ENCODE measurements around the gene COL9A1.
"Not testable (repeated sequence)": the region's sequence is repeated elsewhere in the genome, so short reads cannot be mapped to it uniquely, and the experiment has no call there.

The COL9A1 gene

GRCh38 chr6:70303034-70303525, at the start of gene COL9A1:
Gene COL9A1, minus strand, starts transcription at chr6:70303084. Its CDS starts 160 bp downstream, at chr6:70302924.
- Histone ChIP-seq H3K4me1 (ENCODE audit: insufficient read depth, low read length) (peaks cover 6% of the 10 kb centered on the region; the same call in 1 of the 2 replicates), H3K4me3 (ENCODE audit: low read length) (no peak within 1 kb of the TSS), H3K27ac (ENCODE audit: low read length) (no peak within 1 kb of the TSS), H3K36me3 (ENCODE audit: insufficient read depth, low read depth, low read length) (no peaks in the 10 kb centered on the region), H3K9me3 (ENCODE audit: insufficient read depth, low read depth, low read length) (no peaks in the 10 kb centered on the region), H3K27me3 (ENCODE audit: insufficient read depth, low read length) (no peaks in the 10 kb centered on the region), H3K9ac (ENCODE audit: low read depth, low read length) (no peak within 1 kb of the TSS)

GRCh38 chr6:70351461-70351860, 48.6 kb upstream of the COL9A1 start:
- H3K9ac ChIP-seq (ENCODE audit: low read depth, low read length) = no peak overlapping the region
- no peaks in the 10 kb centered on the region for H3K4me1 ChIP-seq (ENCODE audit: insufficient read depth, low read length)
- H3K36me3 ChIP-seq (ENCODE audit: insufficient read depth, low read depth, low read length) = no peaks in the 10 kb centered on the region
- H3K27ac ChIP-seq (ENCODE audit: low read length) = no peak overlapping the region
- no peak overlapping the region for H3K4me3 ChIP-seq (ENCODE audit: low read length)
- H3K27me3 ChIP-seq (ENCODE audit: insufficient read depth, low read length) = no peaks in the 10 kb centered on the region
- no peaks in the 10 kb centered on the region for H3K9me3 ChIP-seq (ENCODE audit: insufficient read depth, low read depth, low read length)

GRCh38 chr6:70345619-70346018, 42.7 kb upstream of the COL9A1 start:
- Histone ChIP-seq H3K4me1 (ENCODE audit: insufficient read depth, low read length) (no peaks in the 10 kb centered on the region), H3K4me3 (ENCODE audit: low read length) (no peak overlapping the region), H3K9me3 (ENCODE audit: insufficient read depth, low read depth, low read length) (no peaks in the 10 kb centered on the region), H3K36me3 (ENCODE audit: insufficient read depth, low read depth, low read length) (no peaks in the 10 kb centered on the region), H3K27me3 (ENCODE audit: insufficient read depth, low read length) (no peaks in the 10 kb centered on the region), H3K9ac (ENCODE audit: low read depth, low read length) (no peak overlapping the region), H3K27ac (ENCODE audit: low read length) (no peak overlapping the region)

GRCh38 chr6:70343313-70343712, 40.4 kb upstream of the COL9A1 start:
- Histone ChIP-seq H3K27me3 (ENCODE audit: insufficient read depth, low read length) (no peaks in the 10 kb centered on the region), H3K4me1 (ENCODE audit: insufficient read depth, low read length) (no peaks in the 10 kb centered on the region), H3K9me3 (ENCODE audit: insufficient read depth, low read depth, low read length) (no peaks in the 10 kb centered on the region), H3K36me3 (ENCODE audit: insufficient read depth, low read depth, low read length) (no peaks in the 10 kb centered on the region), H3K4me3 (ENCODE audit: low read length) (no peak overlapping the region), H3K27ac (ENCODE audit: low read length) (no peak overlapping the region), H3K9ac (ENCODE audit: low read depth, low read length) (no peak overlapping the region)

GRCh38 chr6:70339810-70340209, 36.9 kb upstream of the COL9A1 start:
- not testable (repeated sequence) for H3K27me3 ChIP-seq (ENCODE audit: insufficient read depth, low read length); H3K36me3 ChIP-seq (ENCODE audit: insufficient read depth, low read depth, low read length); H3K9ac ChIP-seq (ENCODE audit: low read depth, low read length); H3K9me3 ChIP-seq (ENCODE audit: insufficient read depth, low read depth, low read length); H3K4me1 ChIP-seq (ENCODE audit: insufficient read depth, low read length); H3K27ac ChIP-seq (ENCODE audit: low read length); H3K4me3 ChIP-seq (ENCODE audit: low read length)

- Histone ChIP-seq H3K9ac (ENCODE audit: low read depth, low read length) (no peak overlapping the region), H3K27me3 (ENCODE audit: insufficient read depth, low read length) (no peaks in the 10 kb centered on the region), H3K4me3 (ENCODE audit: low read length) (no peak overlapping the region)
These were observed 35.9 kb upstream of the COL9A1 start for GRCh38 chr6:70338775-70339174.

GRCh38 chr6:70337743-70338105, 34.8 kb upstream of the COL9A1 start:
- no peaks in the 10 kb centered on the region for H3K27me3 ChIP-seq (ENCODE audit: insufficient read depth, low read length)
- H3K9ac ChIP-seq (ENCODE audit: low read depth, low read length) = no peak overlapping the region
- no peaks in the 10 kb centered on the region for H3K4me1 ChIP-seq (ENCODE audit: insufficient read depth, low read length)
- no peak overlapping the region for H3K27ac ChIP-seq (ENCODE audit: low read length)
- no peaks in the 10 kb centered on the region for H3K9me3 ChIP-seq (ENCODE audit: insufficient read depth, low read depth, low read length)
- no peaks in the 10 kb centered on the region for H3K36me3 ChIP-seq (ENCODE audit: insufficient read depth, low read depth, low read length)
- no peak overlapping the region for H3K4me3 ChIP-seq (ENCODE audit: low read length)

More at GRCh38 chr6:70338775-70339174, 35.9 kb upstream of the COL9A1 start:
- no peaks in the 10 kb centered on the region for H3K4me1 ChIP-seq (ENCODE audit: insufficient read depth, low read length)
- no peaks in the 10 kb centered on the region for H3K36me3 ChIP-seq (ENCODE audit: insufficient read depth, low read depth, low read length)
- no peak overlapping the region for H3K27ac ChIP-seq (ENCODE audit: low read length)
- no peaks in the 10 kb centered on the region for H3K9me3 ChIP-seq (ENCODE audit: insufficient read depth, low read depth, low read length)

- Histone ChIP-seq H3K9ac (ENCODE audit: low read depth, low read length) (no peak overlapping the region), H3K4me3 (ENCODE audit: low read length) (no peak overlapping the region), H3K4me1 (ENCODE audit: insufficient read depth, low read length) (no peaks in the 10 kb centered on the region), H3K9me3 (ENCODE audit: insufficient read depth, low read depth, low read length) (no peaks in the 10 kb centered on the region), H3K27me3 (ENCODE audit: insufficient read depth, low read length) (no peaks in the 10 kb centered on the region), H3K27ac (ENCODE audit: low read length) (no peak overlapping the region), H3K36me3 (ENCODE audit: insufficient read depth, low read depth, low read length) (no peaks in the 10 kb centered on the region)
These were observed 34.3 kb upstream of the COL9A1 start for GRCh38 chr6:70336996-70337742.

GRCh38 chr6:70327036-70327435, 24.2 kb upstream of the COL9A1 start:
- Histone ChIP-seq H3K27ac (ENCODE audit: low read length) (no peak overlapping the region), H3K9ac (ENCODE audit: low read depth, low read length) (no peak overlapping the region), H3K4me3 (ENCODE audit: low read length) (no peak overlapping the region), H3K4me1 (ENCODE audit: insufficient read depth, low read length) (no peaks in the 10 kb centered on the region), H3K36me3 (ENCODE audit: insufficient read depth, low read depth, low read length) (no peaks in the 10 kb centered on the region), H3K9me3 (ENCODE audit: insufficient read depth, low read depth, low read length) (no peaks in the 10 kb centered on the region), H3K27me3 (ENCODE audit: insufficient read depth, low read length) (no peaks in the 10 kb centered on the region)

- Histone ChIP-seq H3K27me3 (ENCODE audit: insufficient read depth, low read length) (no peaks in the 10 kb centered on the region), H3K9me3 (ENCODE audit: insufficient read depth, low read depth, low read length) (no peaks in the 10 kb centered on the region), H3K9ac (ENCODE audit: low read depth, low read length) (no peak overlapping the region), H3K4me1 (ENCODE audit: insufficient read depth, low read length) (no peaks in the 10 kb centered on the region), H3K27ac (ENCODE audit: low read length) (no peak overlapping the region), H3K4me3 (ENCODE audit: low read length) (no peak overlapping the region), H3K36me3 (ENCODE audit: insufficient read depth, low read depth, low read length) (no peaks in the 10 kb centered on the region)
These were observed 22.1 kb upstream of the COL9A1 start for GRCh38 chr6:70325009-70325408.

- not testable (repeated sequence) for H3K4me1 ChIP-seq (ENCODE audit: insufficient read depth, low read length); H3K9ac ChIP-seq (ENCODE audit: low read depth, low read length); H3K27ac ChIP-seq (ENCODE audit: low read length); H3K9me3 ChIP-seq (ENCODE audit: insufficient read depth, low read depth, low read length); H3K27me3 ChIP-seq (ENCODE audit: insufficient read depth, low read length); H3K36me3 ChIP-seq (ENCODE audit: insufficient read depth, low read depth, low read length); H3K4me3 ChIP-seq (ENCODE audit: low read length)
These were observed 14.9 kb upstream of the COL9A1 start for GRCh38 chr6:70317799-70318198.

- Histone ChIP-seq H3K9me3 (ENCODE audit: insufficient read depth, low read depth, low read length) (peaks cover 7% of the 10 kb centered on the region), H3K4me3 (ENCODE audit: low read length) (no peak overlapping the region), H3K27me3 (ENCODE audit: insufficient read depth, low read length) (no peaks in the 10 kb centered on the region), H3K4me1 (ENCODE audit: insufficient read depth, low read length) (no peaks in the 10 kb centered on the region), H3K36me3 (ENCODE audit: insufficient read depth, low read depth, low read length) (no peaks in the 10 kb centered on the region), H3K27ac (ENCODE audit: low read length) (no peak overlapping the region), H3K9ac (ENCODE audit: low read depth, low read length) (no peak overlapping the region)
These were observed 12.3 kb upstream of the COL9A1 start for GRCh38 chr6:70315079-70315751.

Data from iPS-20b (cell line).